HG02798 (cell line): ENCODE results near the gene MCTP2.

ENCODE experiments used
- ATAC-seq: cut with Tn5 transposase; IDR thresholded peaks from one replicate; pipeline ENCODE4 v1.9.1; 2021; ENCODE audit warnings: mild to moderate bottlenecking; ENCODE audit not compliant: unreplicated experiment, poor library complexity

MCTP2 gene, protein sequence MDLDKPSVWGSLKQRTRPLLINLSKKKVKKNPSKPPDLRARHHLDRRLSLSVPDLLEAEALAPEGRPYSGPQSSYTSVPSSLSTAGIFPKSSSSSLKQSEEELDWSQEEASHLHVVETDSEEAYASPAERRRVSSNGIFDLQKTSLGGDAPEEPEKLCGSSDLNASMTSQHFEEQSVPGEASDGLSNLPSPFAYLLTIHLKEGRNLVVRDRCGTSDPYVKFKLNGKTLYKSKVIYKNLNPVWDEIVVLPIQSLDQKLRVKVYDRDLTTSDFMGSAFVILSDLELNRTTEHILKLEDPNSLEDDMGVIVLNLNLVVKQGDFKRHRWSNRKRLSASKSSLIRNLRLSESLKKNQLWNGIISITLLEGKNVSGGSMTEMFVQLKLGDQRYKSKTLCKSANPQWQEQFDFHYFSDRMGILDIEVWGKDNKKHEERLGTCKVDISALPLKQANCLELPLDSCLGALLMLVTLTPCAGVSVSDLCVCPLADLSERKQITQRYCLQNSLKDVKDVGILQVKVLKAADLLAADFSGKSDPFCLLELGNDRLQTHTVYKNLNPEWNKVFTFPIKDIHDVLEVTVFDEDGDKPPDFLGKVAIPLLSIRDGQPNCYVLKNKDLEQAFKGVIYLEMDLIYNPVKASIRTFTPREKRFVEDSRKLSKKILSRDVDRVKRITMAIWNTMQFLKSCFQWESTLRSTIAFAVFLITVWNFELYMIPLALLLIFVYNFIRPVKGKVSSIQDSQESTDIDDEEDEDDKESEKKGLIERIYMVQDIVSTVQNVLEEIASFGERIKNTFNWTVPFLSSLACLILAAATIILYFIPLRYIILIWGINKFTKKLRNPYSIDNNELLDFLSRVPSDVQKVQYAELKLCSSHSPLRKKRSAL

DNA sequence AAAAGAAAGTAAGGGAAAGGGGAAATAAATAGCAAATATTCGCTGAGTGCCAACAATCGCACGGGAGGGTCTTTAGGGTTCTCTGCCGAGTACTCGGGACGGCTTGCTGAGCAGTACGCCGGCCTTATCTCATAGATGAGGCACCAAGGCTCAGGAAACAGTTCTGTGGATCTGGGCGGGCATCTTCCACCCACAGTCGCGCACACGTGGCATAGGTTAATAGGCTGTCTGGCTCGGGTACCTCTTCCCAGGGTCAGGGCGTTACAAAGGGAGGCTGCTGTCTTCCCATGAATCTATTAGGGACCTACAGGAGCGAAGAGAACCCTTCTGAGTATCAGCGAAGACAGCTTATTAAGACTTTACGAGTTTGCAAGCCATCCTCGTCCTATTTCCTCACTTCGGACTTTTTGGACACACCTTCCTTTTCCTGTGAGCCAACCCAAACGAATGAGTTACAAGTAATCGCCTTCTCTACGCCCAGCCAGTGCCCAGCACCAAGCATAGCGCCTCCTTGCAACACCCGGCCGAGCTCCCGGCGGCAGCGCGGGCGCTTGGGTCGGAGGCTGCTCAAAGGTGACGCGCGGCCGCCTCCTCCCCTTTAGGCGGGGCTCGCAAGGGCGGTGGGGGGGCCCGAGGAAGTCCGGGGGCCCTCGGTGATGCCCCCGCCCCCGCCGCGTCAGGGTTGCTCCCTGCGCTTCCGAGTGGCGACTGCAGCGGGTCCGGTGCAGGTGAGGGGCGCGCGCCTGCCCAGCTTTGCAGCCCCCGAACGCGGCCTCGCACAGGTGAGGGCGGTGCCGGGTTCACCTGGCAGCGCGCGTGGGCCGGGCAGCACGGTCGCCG is at the start of gene MCTP2:
Gene MCTP2 (plus strand): TSS at position 679 of the 840 bp plus-strand sequence. CDS start 66,705 bp downstream, outside the sequence.
- peak; percentile 78 for ATAC-seq

DNA sequence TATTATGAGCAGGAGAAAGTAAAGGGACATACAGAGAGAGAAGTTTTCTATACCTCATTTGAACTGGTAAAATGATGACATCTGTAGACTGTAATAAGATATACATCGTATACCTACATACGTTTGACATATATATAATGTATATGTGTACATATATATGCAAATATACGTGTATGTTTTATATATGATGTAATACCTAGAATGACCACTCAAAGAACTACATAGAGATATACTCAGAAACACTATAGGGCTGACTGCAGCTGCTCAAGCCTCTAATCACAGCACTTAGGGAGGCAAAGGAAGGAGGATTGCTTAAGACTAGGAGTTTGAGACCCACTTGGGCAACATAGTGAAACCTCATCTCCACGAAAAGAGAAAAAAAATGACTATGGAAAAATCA is 48.5 kb upstream of the MCTP2 start:
- no peak for ATAC-seq

DNA sequence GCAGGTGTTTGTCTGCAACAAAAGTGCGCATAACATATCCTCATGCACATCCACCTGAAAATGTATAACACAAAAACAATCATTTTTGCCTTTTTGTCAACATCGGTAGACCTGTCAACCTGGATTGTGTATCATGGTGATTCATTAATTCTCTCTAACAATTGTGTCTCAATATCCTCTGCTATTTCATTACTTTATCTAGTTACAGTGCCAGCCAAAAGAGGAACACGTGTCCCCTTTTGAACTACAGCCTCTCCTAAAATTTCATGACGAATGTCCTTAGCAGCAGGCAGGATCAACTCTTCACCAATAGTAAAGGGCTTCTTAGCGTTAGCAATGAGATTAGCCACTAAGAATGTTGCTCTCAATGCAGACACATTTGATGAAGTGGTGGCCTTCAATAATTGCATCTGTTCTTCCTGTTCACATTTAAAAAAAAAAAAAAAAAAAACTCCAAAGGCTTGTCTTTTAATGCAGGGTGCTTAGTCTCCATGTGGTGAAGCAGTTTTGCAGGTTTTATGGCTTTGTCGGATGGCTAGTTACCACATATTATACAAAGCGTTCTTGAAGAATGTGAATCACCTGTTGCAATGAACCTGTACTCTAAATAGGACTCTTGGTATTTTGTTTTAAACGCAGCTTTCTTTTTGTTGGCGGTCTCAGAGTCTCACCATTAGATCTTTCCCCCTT is 45.7 kb upstream of the MCTP2 start:
- ATAC-seq = no peak

- ATAC-seq = no peak
Measured at GRCh38 chr15:94186770-94187331, 44.5 kb upstream of the MCTP2 start.

GRCh38 chr15:94193906-94194305 is 37.5 kb upstream of the MCTP2 start:
- no peak for ATAC-seq

GRCh38 chr15:94196531-94196930 is 34.8 kb upstream of the MCTP2 start:
- ATAC-seq = no peak

- ATAC-seq = no peak
Measured at GRCh38 chr15:94198633-94199032, 32.7 kb upstream of the MCTP2 start.

- ATAC-seq = no peak
Measured at GRCh38 chr15:94199725-94200124, 31.6 kb upstream of the MCTP2 start.

DNA sequence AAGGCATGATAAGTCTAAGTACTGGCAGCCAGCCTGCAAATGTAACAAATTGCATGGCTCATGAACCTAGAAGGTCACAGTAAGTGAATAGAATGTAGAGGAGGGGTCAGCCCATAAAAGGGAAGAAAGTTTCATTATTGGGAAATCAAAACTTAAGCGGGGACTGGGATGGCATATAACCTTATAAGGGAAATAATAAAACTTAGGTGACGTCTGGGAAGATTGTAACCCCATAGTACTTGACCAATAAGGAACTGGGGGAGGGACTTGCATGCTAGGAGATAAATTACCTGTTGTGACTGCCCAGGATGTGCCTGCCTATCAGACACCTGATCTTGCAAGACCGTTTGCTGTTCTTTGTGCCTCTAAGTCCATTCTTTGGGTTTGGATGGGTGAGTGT is 28.1 kb upstream of the MCTP2 start:
- no peak for ATAC-seq

GRCh38 chr15:94205366-94205765 is 26.0 kb upstream of the MCTP2 start:
- no peak for ATAC-seq

- no peak for ATAC-seq
Measured at GRCh38 chr15:94206463-94207167, 24.7 kb upstream of the MCTP2 start.

DNA sequence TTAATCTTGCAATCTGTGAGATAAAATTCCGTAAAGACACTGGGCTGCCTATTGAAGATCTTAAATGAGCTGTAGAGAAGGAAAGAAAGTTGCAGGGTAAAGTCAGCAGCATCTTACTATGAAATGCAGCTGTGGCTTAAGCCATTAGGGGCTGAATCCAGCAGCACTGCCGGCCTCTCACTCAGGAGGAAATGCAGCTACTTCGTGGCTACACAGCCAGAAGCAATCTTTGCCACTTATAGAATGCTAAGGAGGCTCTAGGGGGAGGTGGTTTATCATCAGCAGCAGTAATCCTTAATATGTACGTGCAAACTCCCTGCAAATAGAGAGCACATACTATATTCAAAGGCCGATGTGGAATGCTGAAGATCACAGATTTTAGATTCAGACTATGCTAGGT is 19.1 kb upstream of the MCTP2 start:
- ATAC-seq = no peak

DNA sequence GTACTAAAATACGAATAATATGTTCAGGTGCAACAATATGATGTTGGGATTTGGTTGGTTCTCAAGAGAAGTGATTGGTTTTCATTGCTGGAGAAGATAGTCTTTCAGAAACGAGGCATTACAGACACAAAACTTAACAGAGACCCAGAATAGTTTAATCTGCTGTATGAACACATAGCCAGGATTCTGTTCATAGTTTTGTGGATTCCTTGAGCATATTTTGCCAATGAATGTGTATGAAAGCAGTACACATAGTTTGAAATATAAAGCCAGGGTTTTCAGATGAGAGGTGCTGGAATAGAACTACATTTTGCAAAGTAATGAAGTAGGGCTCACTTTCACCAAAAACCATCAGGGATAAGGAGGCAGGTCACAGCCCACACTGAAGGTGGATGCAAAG is 5.7 kb upstream of the MCTP2 start:
- ATAC-seq = no peak

DNA sequence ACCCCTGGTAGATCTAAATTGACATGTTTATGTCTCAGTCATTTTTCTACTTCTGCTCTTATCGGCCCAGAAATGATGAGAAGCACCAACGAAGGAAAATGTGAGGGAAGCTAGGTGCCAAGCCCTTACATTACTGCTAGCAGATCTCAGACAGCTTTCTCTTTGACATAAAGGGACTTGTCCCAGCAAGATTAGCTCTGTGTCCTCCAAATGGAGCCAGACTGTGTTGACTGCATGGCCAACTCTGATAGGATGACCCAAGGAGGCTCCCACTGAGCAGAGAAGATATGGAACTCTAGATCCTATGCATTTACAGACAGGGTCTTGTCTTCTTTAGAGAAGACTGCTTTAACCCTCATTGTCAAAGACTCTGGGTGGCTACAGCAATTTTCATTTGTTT is 2.8 kb upstream of the MCTP2 start:
- ATAC-seq = no peak

DNA sequence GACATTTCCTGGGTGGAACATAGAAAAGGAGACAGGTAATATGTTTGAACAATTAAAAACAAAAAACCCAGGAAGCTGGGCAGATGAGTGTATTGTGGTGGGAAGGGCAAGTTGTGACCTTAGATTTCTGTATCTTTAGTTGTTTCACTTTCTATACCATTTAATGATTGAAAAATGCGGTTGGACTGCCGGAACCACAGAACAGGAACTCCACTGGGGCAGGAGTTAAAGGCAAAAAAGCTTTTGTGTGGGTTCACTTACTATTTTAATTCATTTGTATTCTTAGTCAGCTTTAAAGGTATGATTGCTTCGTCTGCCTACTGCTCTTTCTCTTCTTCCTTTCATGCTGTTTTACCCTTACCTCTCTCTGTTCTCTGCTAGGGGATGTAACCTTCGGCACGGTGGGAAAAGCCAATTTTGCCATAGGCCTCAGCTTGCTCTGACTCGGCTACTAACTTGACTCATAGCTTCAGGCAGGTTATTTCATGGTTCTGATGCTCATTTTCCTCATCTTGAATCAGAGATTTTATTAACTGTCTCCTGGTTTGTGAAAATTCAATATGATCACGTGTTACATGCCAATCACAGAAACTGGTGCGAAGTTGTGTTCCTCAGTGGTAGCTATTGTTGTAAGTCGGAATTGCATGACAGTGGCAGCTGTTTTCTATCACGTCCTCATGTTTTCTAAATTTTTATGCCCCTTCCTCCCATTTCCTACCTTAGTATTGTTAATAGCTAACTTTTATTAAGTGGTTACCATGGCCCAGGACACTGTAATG is 1.6 kb upstream of the MCTP2 start:
- ATAC-seq = peak; percentile 60

DNA sequence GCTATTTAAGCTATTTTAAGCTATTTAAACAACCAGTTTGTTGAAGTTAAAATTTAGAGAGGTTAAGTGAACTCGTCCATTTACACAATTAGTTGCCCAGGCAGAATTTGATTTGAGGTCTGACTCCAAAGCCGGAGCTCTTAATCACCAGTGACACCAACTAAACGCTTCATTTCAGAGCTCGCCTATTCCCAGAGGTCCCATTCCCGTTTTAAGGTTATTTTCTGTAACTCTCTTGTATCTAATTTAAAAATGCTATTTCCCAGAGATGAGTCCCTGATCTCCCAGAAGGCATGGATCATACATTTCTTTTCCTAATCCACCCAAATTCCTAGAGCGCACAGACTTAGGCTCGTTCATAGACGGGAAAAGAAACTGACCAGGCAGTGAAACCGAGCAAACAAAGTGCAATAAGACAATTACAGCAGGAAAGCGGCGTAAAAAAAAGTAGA is 904 bp upstream of the MCTP2 start:
- ATAC-seq = no peak

GRCh38 chr15:94231723-94232468 is 535 bp downstream of the MCTP2 start:
- peak; percentile 5 for ATAC-seq
